Ovary (tissue), 9 donors: ENCODE data around the gene DOCK8. TPM values are rescaled to one million over a fixed set of nuclear protein-coding genes. Genes with fewer than 3 reads are reported as not detected.

Experiments
- DNase-seq, 5 donors: peaks; one replicate each; pipeline ENCODE4 v3.0.0-alpha.2; 2019 to 2020
- H3K27ac ChIP-seq, 2 donors: fragments of 200-600 bp; one replicate each; pipeline versions ENCODE4 v1.5.1 to v1.8.0; 2019 to 2022
- H3K27me3 ChIP-seq: fragments of 200-600 bp; one replicate; pipeline ENCODE4 v1.8.0; 2022
- H3K36me3 ChIP-seq: fragments of 200-600 bp; sonication (generic); one replicate; pipeline ENCODE4 v1.5.1; 2019
- H3K4me1 ChIP-seq: one replicate; pipeline ENCODE4 v1.8.1; 2013; ENCODE audit warnings: mild to moderate bottlenecking, moderate library complexity; ENCODE audit not compliant: insufficient read depth
- H3K4me3 ChIP-seq: fragments of 200-600 bp; sonication (generic); one replicate; pipeline ENCODE4 v1.5.1; 2017
- H3K9me3 ChIP-seq, 2 donors: fragments of 200-600 bp in 1 of 2; sonication (generic) in 1 of 2; one replicate each; pipeline versions ENCODE4 v1.5.1 to v1.8.1; 2013 to 2019; ENCODE audit warnings: mild to moderate bottlenecking in 1 of 2, moderate library complexity in 1 of 2
- EP300 ChIP-seq: sonication (generic); formaldehyde crosslinking; IDR thresholded peaks from one replicate; pipeline ENCODE4 v1.6.1; 2017; ENCODE audit warnings: antibody characterized with exemption
- POLR2A ChIP-seq: fragments of 450-650 bp; IDR thresholded peaks from one replicate; pipeline ENCODE4 v1.6.1; 2017; ENCODE audit warnings: antibody characterized with exemption, mild to moderate bottlenecking, moderate library complexity
- WGBS, 3 donors: extraction: QIAGEN DNeasy Blood & Tissue Kit in 1 of 3; methylation state at CpG; one replicate each; pipeline versions ENCODE4 v1.1.5 to v1.1.7; 2013 to 2017; 5-methylcytosine and 5-hydroxymethylcytosine counted together
- intact Hi-C, 4 donors: fragments of 100-400 bp; cut with DNase I; formaldehyde crosslinking; loops; one replicate each; pipeline versions ENCODE4 v1.11.0 to v1.15.1; 2022 to 2023
- polyA plus RNA-seq, 2 donors: library from polyadenylated mRNA; stranded (reverse); fragments of 200-250 nt in 1 of 2; fragments of 350-450 nt in 1 of 2; fragmentation: Illumina TruSeq in 1 of 2; extraction: RNeasy Lipid Tissue Mini Kit (QIAGEN cat#74804) in 1 of 2; gene quantifications; one replicate each; pipeline ENCODE4 v1.2.3, GENCODE V29; 2013 to 2014
- total RNA-seq, 7 donors: library from RNA; depleted of rRNA in 2 of 7; stranded (reverse); fragments of >200 nt in 2 of 7; fragmentation: NEBNext Ultra II Directional in 3 of 7; extraction: Animal tissue kit (Norgen Biotek cat#: 25700) in 3 of 7; gene quantifications; one replicate each; pipeline versions ENCODE4 v1.1.0 to v1.2.4, GENCODE V29; 2016 to 2023
- TF ChIP-seq, protein P1 (sequence below), 3 donors: fragments of 450-650 bp in 2 of 3; fragments of 200-600 bp in 1 of 3; IDR thresholded peaks; one replicate each; pipeline versions ENCODE4 v1.5.1 to v1.8.0; 2016 to 2022; ENCODE audit warnings: antibody characterized with exemption in 3 of 3, mild to moderate bottlenecking in 1 of 3
- donor health status: DM: no; HTN: no; CAD: no; lungs with moderate emphysema.
- donor health status: DM: no; HTN: no; CAD: no.
- donor health status: Bipolar disorder and iron deficiency.
- donor health status: DM: yes; HTN: yes; CAD: no.
- donor health status: DM: no; HTN: no; CAD: no.
- donor health status: DM: yes; HTN: yes; CAD: no.

Gene DOCK8
- total and polyA plus RNA-seq, 9 donors, result 1.4 to 12.2 (median 7.3) TPM

DNA sequence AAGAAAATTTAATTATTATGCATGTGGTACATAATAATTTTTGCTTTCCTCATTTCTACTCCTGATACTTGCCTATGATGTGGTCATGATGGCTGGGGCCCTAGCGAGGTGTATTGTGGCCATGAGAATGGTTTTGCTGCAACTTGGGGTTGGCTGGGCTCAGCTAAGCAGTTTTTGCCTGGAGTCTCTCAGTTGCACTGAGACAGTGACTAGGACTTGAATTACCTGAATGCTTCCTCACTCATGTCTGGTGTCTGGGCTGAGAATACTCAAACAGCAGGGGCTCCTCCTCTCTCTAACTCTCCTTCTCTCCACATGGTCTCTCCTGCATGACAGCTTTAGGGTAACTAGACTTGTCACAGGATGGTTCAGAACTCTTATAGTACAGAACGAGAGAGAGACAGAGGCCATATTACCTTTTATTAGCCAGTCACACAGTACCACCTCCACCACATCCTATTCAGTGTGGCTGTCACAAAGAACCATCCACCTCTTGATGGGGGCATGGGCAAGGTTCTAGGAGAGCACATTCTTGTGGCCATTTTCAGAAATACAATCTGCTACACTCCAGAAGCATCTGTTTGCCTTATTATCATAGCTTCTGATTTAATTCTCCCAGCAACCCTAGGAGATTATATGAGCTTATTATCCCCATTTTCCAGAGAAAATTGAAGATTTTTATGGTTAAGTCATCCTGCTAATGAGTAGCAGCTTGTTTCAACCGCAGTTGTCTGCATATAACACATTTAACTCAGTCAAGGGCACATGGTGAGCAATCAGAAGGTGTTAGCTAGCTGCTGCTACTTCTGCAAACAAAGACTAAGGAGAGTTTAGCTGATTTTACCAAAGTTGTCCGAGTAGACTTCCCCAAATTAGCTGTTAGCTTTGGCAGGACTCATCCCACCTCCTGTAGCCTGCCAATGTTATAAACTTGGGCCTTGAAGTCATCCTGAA is 245.1 kb downstream of the DOCK8 start:
- no peaks in the 10 kb centered on the region for H3K4me1 ChIP-seq
- intact Hi-C loops, result no loop called here
- H3K36me3 ChIP-seq, result no peaks in the 10 kb centered on the region
- 72 to 77% (median 74%) methylated on average over 4 of the region's 4 CpGs for WGBS, 3 donors
- no peaks in the 10 kb centered on the region for H3K9me3 ChIP-seq
- H3K27me3 ChIP-seq, result no peaks in the 10 kb centered on the region
- no peak for DNase-seq
- no peak overlapping the region for H3K27ac ChIP-seq
- no peak overlapping the region for H3K4me3 ChIP-seq
- TF ChIP-seq, protein P1, sequence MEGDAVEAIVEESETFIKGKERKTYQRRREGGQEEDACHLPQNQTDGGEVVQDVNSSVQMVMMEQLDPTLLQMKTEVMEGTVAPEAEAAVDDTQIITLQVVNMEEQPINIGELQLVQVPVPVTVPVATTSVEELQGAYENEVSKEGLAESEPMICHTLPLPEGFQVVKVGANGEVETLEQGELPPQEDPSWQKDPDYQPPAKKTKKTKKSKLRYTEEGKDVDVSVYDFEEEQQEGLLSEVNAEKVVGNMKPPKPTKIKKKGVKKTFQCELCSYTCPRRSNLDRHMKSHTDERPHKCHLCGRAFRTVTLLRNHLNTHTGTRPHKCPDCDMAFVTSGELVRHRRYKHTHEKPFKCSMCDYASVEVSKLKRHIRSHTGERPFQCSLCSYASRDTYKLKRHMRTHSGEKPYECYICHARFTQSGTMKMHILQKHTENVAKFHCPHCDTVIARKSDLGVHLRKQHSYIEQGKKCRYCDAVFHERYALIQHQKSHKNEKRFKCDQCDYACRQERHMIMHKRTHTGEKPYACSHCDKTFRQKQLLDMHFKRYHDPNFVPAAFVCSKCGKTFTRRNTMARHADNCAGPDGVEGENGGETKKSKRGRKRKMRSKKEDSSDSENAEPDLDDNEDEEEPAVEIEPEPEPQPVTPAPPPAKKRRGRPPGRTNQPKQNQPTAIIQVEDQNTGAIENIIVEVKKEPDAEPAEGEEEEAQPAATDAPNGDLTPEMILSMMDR (IDR thresholded peaks at IDR 0.05), result no peak
- TF ChIP-seq EP300 (no peak), POLR2A (no peak)

DNA sequence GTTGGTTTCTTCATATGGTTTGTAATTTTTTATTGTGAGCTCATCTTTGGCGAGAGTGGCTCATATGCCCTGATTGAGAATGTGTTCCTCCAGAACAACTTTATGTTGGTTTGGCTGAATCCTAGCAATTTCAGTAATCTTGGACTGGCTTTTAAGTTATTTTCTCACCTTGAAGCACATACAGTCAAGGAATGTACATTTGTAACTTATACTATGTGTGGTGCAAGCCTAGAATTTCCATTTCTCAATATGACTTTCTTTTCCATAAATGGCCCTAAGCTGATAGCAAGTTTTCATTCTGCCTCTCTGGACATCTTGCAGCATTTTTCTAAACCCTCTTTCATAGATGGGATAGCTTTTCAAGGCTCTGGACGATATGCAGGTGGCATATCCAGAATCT is 247.5 kb downstream of the DOCK8 start:
- TF ChIP-seq EP300, result no peak
- TF ChIP-seq POLR2A, result no peak
- TF ChIP-seq, protein P1 (IDR thresholded peaks at IDR 0.05), result no peak
- no peak overlapping the region for H3K27ac ChIP-seq
- H3K4me3 ChIP-seq, result no peak overlapping the region
- no peaks in the 10 kb centered on the region for H3K27me3 ChIP-seq
- no peak for DNase-seq
- no peaks in the 10 kb centered on the region for H3K9me3 ChIP-seq
- no peaks in the 10 kb centered on the region for H3K36me3 ChIP-seq
- intact Hi-C loops, result no loop called here
- 63 to 87% (median 74%) methylated on average over 2 of the region's 2 CpGs for WGBS, 3 donors
- no peaks in the 10 kb centered on the region for H3K4me1 ChIP-seq

DNA sequence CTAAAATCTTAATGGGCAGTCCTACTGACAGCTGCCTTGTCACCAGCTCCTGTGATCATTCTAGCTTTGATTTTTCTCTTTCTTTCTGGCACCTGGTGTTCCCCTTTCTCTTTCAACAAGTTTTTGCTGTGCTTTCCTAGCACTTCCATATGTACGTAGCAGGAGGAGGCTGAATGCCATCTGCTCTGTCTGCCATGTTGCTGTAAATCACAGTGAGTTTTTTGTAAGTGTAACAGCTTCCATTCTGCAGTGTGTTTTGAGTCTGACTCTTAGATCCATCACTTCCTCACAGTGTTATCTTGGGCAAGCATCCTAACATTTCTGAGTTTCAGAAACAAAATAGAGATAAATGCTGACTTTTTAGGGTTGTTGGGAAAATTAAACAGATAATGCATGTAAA is 247.9 kb downstream of the DOCK8 start:
- H3K4me1 ChIP-seq, result no peaks in the 10 kb centered on the region
- H3K36me3 ChIP-seq, result no peaks in the 10 kb centered on the region
- intact Hi-C loops, result no loop called here
- no peaks in the 10 kb centered on the region for H3K27me3 ChIP-seq
- no peak for TF ChIP-seq POLR2A
- TF ChIP-seq, protein P1 (IDR thresholded peaks at IDR 0.05), result no peak
- TF ChIP-seq EP300, result no peak
- no peak overlapping the region for H3K27ac ChIP-seq
- H3K4me3 ChIP-seq, result no peak overlapping the region
- WGBS, 3 donors, result 71 to 87% (median 85%) methylated on average over 1 of the region's 1 CpG
- H3K9me3 ChIP-seq, result no peaks in the 10 kb centered on the region
- no peak for DNase-seq

DNA sequence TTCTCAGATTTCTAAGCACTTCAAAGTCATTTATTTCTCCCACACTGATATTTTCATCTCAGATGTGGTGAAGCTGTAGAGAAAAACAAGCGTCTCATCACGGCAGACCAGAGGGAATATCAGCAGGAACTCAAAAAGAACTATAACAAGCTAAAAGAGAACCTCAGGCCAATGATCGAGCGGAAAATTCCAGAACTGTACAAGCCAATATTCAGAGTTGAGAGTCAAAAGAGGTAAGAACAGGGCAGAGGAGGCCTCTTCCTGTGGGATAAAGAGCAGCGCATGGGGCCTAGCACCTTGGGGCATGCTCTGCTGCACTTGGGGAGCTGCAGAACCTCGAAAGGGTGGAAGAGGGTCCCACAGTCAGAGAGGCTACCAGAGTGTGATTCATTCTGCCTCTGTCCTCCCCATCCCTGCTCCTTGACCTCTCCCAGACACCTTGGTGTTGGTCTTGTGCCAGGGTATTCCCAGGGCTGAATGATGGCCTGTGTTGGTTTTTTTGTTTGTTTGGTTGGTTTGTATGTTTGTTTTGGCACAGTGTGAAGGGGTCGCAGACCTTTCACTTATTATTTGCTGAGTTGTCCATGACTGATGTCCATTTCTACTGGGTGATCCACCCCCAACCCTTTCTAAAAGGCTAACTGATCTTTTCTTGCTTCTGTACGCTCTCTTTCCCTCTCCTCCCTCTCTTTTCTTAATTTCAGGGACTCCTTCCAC is 248.9 kb downstream of the DOCK8 start:
- H3K9me3 ChIP-seq, result no peaks in the 10 kb centered on the region
- H3K27ac ChIP-seq, result no peak overlapping the region
- no peak for DNase-seq
- TF ChIP-seq EP300, result no peak
- TF ChIP-seq, protein P1 (IDR thresholded peaks at IDR 0.05), result no peak
- no peak for TF ChIP-seq POLR2A
- H3K27me3 ChIP-seq, result no peaks in the 10 kb centered on the region
- WGBS, 3 donors, result 91 to 94% (median 91%) methylated on average over 8 of the region's 8 CpGs
- intact Hi-C loops, result no loop called here
- H3K4me3 ChIP-seq, result no peak overlapping the region
- no peaks in the 10 kb centered on the region for H3K4me1 ChIP-seq
- no peaks in the 10 kb centered on the region for H3K36me3 ChIP-seq
